IPS-18a (cell line): ENCODE data around the gene TTLL10.
A peak's percentile ranks its signal among the peaks of the same experiment; 100 is the strongest.

Experiments
- H3K27ac ChIP-seq: one replicate; pipeline ENCODE4 v1.5.1; 2013; ENCODE audit warnings: low read length
- H3K27me3 ChIP-seq: one replicate; pipeline ENCODE4 v1.6.1; 2013; ENCODE audit warnings: mild to moderate bottlenecking, low read length; ENCODE audit not compliant: control insufficient read depth, insufficient read depth
- H3K36me3 ChIP-seq: one replicate; pipeline ENCODE4 v1.6.1; 2013; ENCODE audit warnings: low read depth, low read length; ENCODE audit not compliant: control insufficient read depth
- H3K4me1 ChIP-seq: one replicate; pipeline ENCODE4 v1.6.1; 2013; ENCODE audit warnings: low read depth, low read length; ENCODE audit not compliant: control insufficient read depth
- H3K4me3 ChIP-seq: one replicate; pipeline ENCODE4 v1.5.1; 2013; ENCODE audit warnings: low read length
- H3K9ac ChIP-seq: one replicate; pipeline ENCODE4 v1.6.1; 2013; ENCODE audit warnings: mild to moderate bottlenecking, low read length, moderate library complexity
- H3K9me3 ChIP-seq: one replicate; pipeline ENCODE4 v1.6.1; 2013; ENCODE audit warnings: low read depth, low read length; ENCODE audit not compliant: control insufficient read depth

Gene TTLL10

DNA sequence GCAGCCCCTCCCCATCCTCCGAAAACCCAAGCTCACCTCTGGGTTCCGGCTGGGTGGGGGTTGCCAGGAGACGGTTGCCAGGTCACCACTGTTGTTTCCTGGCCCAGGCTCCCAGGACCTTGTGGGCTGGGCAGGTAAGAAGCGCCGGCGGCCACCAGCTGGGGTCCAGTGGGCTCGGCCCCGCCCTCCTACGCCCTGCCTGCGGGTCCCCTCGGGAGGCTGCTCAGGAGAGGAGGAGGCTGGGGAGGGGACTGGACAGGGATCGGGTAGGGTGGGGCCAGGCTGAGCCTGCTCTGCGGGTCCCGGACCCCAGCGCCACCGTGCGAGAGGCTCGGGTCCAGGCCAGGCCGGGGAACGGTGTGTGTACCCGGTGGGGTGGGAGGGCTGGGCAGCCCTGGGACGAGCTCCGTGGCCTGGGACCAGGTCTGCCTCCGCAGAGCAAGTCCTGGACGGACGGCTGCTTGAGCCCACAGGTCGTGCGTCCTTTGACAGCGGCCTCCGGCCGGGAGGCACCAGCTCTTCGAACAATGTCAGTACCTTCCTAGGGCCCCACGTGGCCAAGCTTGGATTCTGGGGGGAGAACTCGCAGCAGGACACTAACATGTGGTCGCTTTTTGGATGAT lies at the start of gene TTLL10:
TTLL10 (plus strand) TSS at position 88 of the 623 bp plus-strand sequence. CDS start 5,336 bp downstream, outside the sequence.
- Histone ChIP-seq H3K9ac (no peak within 1 kb of the TSS), H3K27me3 (peaks cover 29% of the 10 kb centered on the region), H3K4me3 (peak within 1 kb of the TSS; percentile 30), H3K9me3 (no peaks in the 10 kb centered on the region), H3K36me3 (no peaks in the 10 kb centered on the region), H3K27ac (no peak within 1 kb of the TSS), H3K4me1 (peaks cover 16% of the 10 kb centered on the region)

GRCh38 chr1:1124508-1124785 lies 49.2 kb upstream of the TTLL10 start:
- Histone ChIP-seq H3K27ac (no peak overlapping the region), H3K27me3 (peaks cover 10% of the 10 kb centered on the region), H3K9ac (no peak overlapping the region), H3K9me3 (no peaks in the 10 kb centered on the region), H3K4me3 (no peak overlapping the region), H3K4me1 (no peaks in the 10 kb centered on the region), H3K36me3 (no peaks in the 10 kb centered on the region)

- H3K9ac ChIP-seq, result no peak overlapping the region
- H3K36me3 ChIP-seq, result no peaks in the 10 kb centered on the region
These were observed 48.7 kb upstream of the TTLL10 start for GRCh38 chr1:1124786-1125642.

DNA sequence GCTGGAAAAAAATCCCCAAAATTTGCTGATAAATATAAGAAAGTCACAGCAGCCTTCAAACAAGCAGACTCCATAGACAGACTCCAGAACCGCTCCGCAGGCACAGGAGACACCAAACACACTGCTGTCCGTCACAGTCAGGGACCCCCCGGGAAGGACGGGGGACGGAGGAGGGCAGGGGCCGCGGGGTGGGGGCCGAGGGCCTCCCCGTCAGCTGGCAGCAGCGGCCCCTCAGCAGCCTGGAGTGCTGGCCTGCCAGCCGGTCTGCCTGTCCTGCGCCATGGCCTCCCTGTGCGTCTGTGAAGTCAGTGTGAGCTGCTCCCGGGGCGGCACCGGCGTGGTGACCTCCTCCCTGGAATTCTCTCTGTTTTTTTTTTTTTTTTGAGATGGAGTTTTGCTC lies 47.7 kb upstream of the TTLL10 start:
- Histone ChIP-seq H3K36me3 (no peaks in the 10 kb centered on the region), H3K4me1 (no peaks in the 10 kb centered on the region), H3K27me3 (peaks cover 7% of the 10 kb centered on the region), H3K4me3 (no peak overlapping the region), H3K27ac (no peak overlapping the region), H3K9me3 (no peaks in the 10 kb centered on the region), H3K9ac (no peak overlapping the region)

More at GRCh38 chr1:1124786-1125642, 48.7 kb upstream of the TTLL10 start:
- H3K27ac ChIP-seq, result no peak overlapping the region
- peaks cover 8% of the 10 kb centered on the region for H3K27me3 ChIP-seq
- H3K4me1 ChIP-seq, result no peaks in the 10 kb centered on the region
- no peak overlapping the region for H3K4me3 ChIP-seq
- H3K9me3 ChIP-seq, result no peaks in the 10 kb centered on the region

GRCh38 chr1:1127551-1128451 lies 45.9 kb upstream of the TTLL10 start:
- H3K9me3 ChIP-seq, result no peaks in the 10 kb centered on the region
- no peak overlapping the region for H3K27ac ChIP-seq
- peaks cover under 1% of the 10 kb centered on the region for H3K27me3 ChIP-seq
- H3K4me1 ChIP-seq, result peaks cover 3% of the 10 kb centered on the region
- no peak overlapping the region for H3K4me3 ChIP-seq
- no peaks in the 10 kb centered on the region for H3K36me3 ChIP-seq
- H3K9ac ChIP-seq, result no peak overlapping the region

- H3K4me3 ChIP-seq, result no peak overlapping the region
- H3K4me1 ChIP-seq, result peaks cover 3% of the 10 kb centered on the region
- no peaks in the 10 kb centered on the region for H3K9me3 ChIP-seq
- no peaks in the 10 kb centered on the region for H3K27me3 ChIP-seq
- H3K36me3 ChIP-seq, result no peaks in the 10 kb centered on the region
- H3K27ac ChIP-seq, result no peak overlapping the region
- no peak overlapping the region for H3K9ac ChIP-seq
These were observed 45.1 kb upstream of the TTLL10 start for GRCh38 chr1:1128454-1129139.

GRCh38 chr1:1129381-1129821 lies 44.3 kb upstream of the TTLL10 start:
- Histone ChIP-seq H3K9me3 (no peaks in the 10 kb centered on the region), H3K4me3 (no peak overlapping the region), H3K4me1 (peaks cover 3% of the 10 kb centered on the region), H3K9ac (no peak overlapping the region), H3K27me3 (no peaks in the 10 kb centered on the region), H3K36me3 (no peaks in the 10 kb centered on the region), H3K27ac (no peak overlapping the region)

DNA sequence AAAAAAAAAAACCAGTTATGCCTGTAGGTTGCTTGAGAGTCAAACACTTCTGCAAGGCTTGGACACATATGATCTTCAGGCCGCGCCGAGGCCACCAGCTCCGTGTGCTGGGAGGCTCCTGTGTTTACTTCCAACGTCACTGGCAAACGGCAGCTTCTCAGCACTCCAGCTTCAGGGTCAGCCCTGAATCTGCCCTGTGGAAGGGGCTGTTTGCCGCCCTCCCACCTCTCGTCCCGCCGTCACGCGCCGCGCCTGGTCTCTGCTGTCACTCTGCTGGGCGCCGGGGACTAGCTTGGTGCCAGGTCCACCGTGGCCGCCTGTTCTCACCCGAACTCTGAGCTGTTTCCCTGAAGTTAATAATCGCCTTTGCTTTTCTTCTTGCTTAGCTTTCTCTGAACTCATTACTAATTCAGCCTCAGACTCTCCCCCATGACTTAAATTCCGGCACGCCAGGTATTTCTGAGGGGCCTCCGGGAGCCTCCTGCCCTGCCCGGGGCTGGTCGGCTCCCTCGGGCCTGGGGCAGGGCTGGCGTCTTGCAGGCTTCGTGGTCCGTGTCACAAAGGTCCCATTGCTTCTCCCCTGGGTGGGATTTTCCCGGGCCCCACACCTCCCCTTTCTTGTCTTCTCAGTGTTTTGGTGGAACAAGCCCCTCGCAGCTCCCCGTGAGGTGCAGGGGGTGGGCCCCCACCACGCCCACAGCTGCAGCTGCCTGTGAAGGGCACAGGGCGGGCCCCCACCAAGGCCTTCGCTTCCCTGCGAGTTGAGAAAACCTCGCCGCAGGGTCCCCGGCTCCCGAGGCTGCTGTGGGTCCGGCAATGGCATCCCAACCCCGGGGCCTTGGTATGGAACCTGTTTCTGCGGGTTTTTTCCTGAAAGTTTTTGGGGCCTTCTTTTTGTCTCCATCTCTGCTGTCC lies 43.2 kb upstream of the TTLL10 start:
- H3K36me3 ChIP-seq, result no peaks in the 10 kb centered on the region
- no peak overlapping the region for H3K27ac ChIP-seq
- no peak overlapping the region for H3K4me3 ChIP-seq
- no peaks in the 10 kb centered on the region for H3K27me3 ChIP-seq
- no peak overlapping the region for H3K9ac ChIP-seq
- peaks cover 3% of the 10 kb centered on the region for H3K4me1 ChIP-seq
- no peaks in the 10 kb centered on the region for H3K9me3 ChIP-seq

- Histone ChIP-seq H3K9me3 (no peaks in the 10 kb centered on the region), H3K9ac (no peak overlapping the region), H3K27ac (no peak overlapping the region), H3K36me3 (no peaks in the 10 kb centered on the region), H3K4me3 (no peak overlapping the region), H3K27me3 (peaks cover 5% of the 10 kb centered on the region), H3K4me1 (peaks cover 3% of the 10 kb centered on the region)
These were observed 41.4 kb upstream of the TTLL10 start for GRCh38 chr1:1132042-1132950.
